Adrenal gland (tissue), 5 donors: ENCODE data around the gene DGKK.

Experiments used
- POLR2A ChIP-seq, 2 donors: fragments of 450-650 bp; IDR thresholded peaks; one replicate each; pipeline ENCODE4 v1.6.1; 2017; ENCODE audit warnings: antibody characterized with exemption in 2 of 2, mild to moderate bottlenecking in 2 of 2, moderate library complexity in 1 of 2
- TF ChIP-seq, protein P1 (sequence below), 6 experiments: fragments of 450-650 bp in 4 of 6; fragments of 200-600 bp in 2 of 6; sonication (generic) in 1 of 6; IDR thresholded peaks; 1 replicate in 5 of 6; 2 replicates in 1 of 6; pipeline versions ENCODE4 v1.5.1 to v1.8.0; 2016 to 2021; ENCODE audit warnings: antibody characterized with exemption in 6 of 6, mild to moderate bottlenecking in 2 of 6, moderate library complexity in 1 of 6
- donor health status: DM: no; HTN: no; CAD: no.

DNA sequence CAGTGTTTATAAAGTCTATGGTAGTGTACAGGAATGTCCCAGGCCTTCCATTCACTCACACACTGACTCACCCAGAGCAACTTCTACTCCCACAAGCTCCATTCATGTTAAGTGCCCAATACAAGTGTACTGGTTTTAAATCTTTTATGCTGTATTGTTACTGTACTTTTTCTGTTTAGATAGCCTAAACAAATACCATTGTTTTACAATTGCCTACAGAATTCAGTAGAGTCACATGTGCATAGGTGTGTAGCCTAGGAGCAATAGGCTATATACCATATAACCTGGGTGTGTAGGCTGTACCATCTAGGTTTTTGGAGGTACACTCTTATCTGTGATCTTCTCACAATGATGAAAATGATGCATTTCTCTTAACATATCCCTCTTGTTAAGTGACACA lies 126.7 kb downstream of the DGKK start:
- TF ChIP-seq, protein P1, sequence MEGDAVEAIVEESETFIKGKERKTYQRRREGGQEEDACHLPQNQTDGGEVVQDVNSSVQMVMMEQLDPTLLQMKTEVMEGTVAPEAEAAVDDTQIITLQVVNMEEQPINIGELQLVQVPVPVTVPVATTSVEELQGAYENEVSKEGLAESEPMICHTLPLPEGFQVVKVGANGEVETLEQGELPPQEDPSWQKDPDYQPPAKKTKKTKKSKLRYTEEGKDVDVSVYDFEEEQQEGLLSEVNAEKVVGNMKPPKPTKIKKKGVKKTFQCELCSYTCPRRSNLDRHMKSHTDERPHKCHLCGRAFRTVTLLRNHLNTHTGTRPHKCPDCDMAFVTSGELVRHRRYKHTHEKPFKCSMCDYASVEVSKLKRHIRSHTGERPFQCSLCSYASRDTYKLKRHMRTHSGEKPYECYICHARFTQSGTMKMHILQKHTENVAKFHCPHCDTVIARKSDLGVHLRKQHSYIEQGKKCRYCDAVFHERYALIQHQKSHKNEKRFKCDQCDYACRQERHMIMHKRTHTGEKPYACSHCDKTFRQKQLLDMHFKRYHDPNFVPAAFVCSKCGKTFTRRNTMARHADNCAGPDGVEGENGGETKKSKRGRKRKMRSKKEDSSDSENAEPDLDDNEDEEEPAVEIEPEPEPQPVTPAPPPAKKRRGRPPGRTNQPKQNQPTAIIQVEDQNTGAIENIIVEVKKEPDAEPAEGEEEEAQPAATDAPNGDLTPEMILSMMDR (IDR thresholded peaks at IDR 0.05), result no peak
- no peak for TF ChIP-seq POLR2A (IDR thresholded peaks at IDR 0.05)
